ENCODE results near the gene UBR4. TPM values are rescaled to one million over a fixed set of nuclear protein-coding genes. Genes with fewer than 3 reads are reported as not detected.

UBR4 gene
- total RNA-seq, 2 experiments from 2014 or later, result 117 to 125 TPM

DNA sequence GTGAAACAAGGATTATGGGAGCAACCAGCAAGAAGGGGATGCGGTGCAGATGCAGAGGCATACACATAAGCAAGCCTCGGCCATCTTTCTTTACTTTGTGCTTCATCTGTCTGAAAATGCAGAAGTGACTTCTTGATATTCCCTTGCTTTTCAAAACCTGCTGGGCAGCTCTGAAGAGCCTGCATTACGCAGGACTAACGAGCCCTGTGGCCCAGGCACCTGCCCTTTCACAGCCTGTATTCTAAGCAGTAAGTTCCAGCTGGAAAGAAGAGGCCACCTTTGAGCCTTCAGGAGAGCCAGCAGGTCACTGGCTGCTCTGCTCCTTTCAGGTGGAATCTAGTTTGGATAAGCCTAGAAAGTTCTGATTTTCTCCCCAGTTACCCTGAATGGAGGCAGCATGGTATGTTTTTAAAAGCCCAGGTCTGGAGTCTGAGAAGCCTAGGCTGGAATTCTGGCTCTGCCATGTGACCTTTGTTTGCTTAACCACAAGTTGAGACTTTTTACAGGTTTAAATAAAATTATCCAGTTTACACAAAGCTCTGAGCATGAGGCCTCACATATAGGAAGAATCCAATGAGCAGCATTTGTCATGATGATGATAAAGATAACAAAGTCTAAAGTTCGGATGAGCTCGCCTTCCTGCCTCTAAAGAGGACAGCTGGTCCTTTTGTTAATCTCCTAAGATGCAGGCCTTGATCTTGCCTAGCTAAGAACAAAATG, 122.9 kb downstream of the UBR4 start:
- DNase-seq, result no peak
- no peak for ATAC-seq
- Mint-ChIP-seq H3K27ac (no peak overlapping the region), H3K36me3 (ENCODE audit: low read depth) (peaks cover 62% of the 10 kb centered on the region), H3K27me3 (ENCODE audit: low read depth) (no peaks in the 10 kb centered on the region), H3K4me3 (no peak overlapping the region), H3K9me3 (ENCODE audit: insufficient read depth) (no peaks in the 10 kb centered on the region), H3K4me1 (ENCODE audit: low read depth) (peaks cover 20% of the 10 kb centered on the region)
- CTCF ChIA-PET, result interaction anchor here (1.1 to 3.8 kb wide), 5 partner anchors 11 to 203 kb away, joined by 3 to 23 read pairs (median 9); no protein-coding TSS in a partner anchor
- POLR2A ChIA-PET, result interaction anchor here (1.1 kb wide), 1 partner anchor 124 kb away, joined by 3 read pairs; no protein-coding TSS in a partner anchor

DNA sequence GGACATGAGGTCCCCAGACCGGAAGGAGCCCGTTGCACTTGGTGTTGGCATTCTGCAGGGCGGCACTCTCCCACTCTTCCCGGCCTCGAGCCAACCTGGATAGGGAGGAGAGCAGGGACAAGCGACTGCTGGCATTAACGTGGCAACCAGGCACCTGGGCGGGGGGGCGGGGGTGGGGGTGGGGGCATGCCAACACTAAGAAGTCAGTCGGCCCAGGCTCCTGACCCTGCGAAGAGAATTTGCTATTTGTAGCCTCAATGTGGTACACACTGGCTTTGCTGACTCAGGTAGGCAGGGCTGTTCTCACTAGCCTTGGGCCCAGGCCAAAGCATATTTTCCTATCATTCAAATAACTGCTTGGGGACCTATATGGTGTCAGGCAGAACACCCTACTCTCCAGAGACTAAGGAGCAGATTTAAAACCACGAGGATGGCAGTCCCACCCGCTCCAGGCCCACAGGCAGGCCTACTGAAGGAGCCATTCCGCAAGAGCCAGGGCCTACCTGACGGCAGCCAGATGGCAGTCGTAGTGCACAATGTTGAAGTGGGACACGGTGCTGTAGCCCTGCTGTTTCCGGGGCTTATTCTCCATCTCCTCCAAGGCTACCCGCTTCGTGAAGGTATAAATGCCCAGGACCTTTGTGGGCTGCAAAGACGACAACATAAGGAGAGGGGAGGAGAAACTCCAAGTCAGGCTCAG, 123.7 kb downstream of the UBR4 start:
- no peak for ATAC-seq
- H3K36me3 Mint-ChIP-seq (ENCODE audit: low read depth), result peaks cover 64% of the 10 kb centered on the region
- no peaks in the 10 kb centered on the region for H3K9me3 Mint-ChIP-seq (ENCODE audit: insufficient read depth)
- DNase-seq, result no peak
- peaks cover 20% of the 10 kb centered on the region for H3K4me1 Mint-ChIP-seq (ENCODE audit: low read depth)
- POLR2A ChIA-PET, result no interaction called here
- CTCF ChIA-PET, result interaction anchor here (2.4 kb wide), 1 partner anchor 179 kb away, joined by 9 read pairs; no protein-coding TSS in a partner anchor
- H3K27me3 Mint-ChIP-seq (ENCODE audit: low read depth), result no peaks in the 10 kb centered on the region
- no peak overlapping the region for H3K27ac Mint-ChIP-seq
- H3K4me3 Mint-ChIP-seq, result no peak overlapping the region

DNA sequence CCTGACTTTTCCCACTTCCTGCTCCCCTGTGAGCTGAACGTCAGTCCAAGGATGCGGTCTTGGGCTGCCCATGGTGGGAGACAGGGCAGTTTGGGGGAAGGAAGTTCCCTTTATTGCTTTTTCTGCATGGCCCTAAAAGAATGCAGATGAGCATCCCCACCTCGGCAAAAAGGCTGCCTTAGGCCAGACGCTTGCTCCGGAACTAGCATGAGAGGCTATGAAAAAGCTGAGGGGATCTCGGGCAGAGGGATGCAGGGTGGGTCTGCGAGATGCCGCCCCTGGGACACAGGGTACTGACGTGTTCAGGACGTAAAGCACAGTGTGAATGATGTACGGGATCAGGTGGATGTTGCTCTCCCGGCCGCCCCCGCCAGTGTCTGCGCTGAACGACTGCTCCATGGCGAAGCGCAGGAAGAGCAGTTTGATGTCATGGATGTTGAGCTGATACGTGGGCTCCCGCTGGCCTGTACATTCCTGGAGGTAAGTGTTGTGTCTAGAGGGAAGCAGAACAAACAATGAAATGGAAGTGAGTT, 125.8 kb downstream of the UBR4 start:
- no peaks in the 10 kb centered on the region for H3K27me3 Mint-ChIP-seq (ENCODE audit: low read depth)
- H3K27ac Mint-ChIP-seq, result no peak overlapping the region
- DNase-seq (no peak), ATAC-seq (no peak)
- no peak overlapping the region for H3K4me3 Mint-ChIP-seq
- H3K4me1 Mint-ChIP-seq (ENCODE audit: low read depth), result peaks cover 18% of the 10 kb centered on the region
- no peaks in the 10 kb centered on the region for H3K9me3 Mint-ChIP-seq (ENCODE audit: insufficient read depth)
- POLR2A ChIA-PET, result no interaction called here
- peaks cover 65% of the 10 kb centered on the region for H3K36me3 Mint-ChIP-seq (ENCODE audit: low read depth)
- CTCF ChIA-PET, result interaction anchor here (1.0 kb wide), 2 partner anchors 29 to 200 kb away, joined by 3 read pairs; no protein-coding TSS in a partner anchor

DNA sequence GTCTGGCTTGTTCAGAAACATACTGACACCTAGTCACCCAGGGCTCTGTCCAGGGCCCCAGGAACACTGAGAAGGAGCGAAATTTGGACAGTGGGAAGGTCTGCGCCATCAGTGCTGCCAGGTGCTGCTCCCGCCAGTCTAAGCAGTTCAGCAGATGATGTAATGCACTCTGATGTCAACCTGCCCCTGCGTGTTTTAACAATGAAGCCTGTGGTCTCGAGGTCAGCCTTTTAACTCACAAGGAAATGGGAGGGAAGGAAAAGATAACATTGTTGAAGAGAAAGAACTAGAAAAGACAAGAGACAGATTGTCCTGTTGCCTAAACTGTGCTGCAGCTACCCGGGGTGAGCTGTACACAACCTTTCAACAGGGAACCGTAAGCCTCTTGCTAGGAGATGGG, 127.0 kb downstream of the UBR4 start:
- ChIA-PET POLR2A (no interaction called here), CTCF (no interaction called here)
- DNase-seq (no peak), ATAC-seq (no peak)
- Mint-ChIP-seq H3K36me3 (ENCODE audit: low read depth) (peaks cover 61% of the 10 kb centered on the region), H3K9me3 (ENCODE audit: insufficient read depth) (no peaks in the 10 kb centered on the region), H3K27me3 (ENCODE audit: low read depth) (no peaks in the 10 kb centered on the region), H3K4me3 (no peak overlapping the region), H3K27ac (peak overlapping the region; percentile 22), H3K4me1 (ENCODE audit: low read depth) (peaks cover 18% of the 10 kb centered on the region)

DNA sequence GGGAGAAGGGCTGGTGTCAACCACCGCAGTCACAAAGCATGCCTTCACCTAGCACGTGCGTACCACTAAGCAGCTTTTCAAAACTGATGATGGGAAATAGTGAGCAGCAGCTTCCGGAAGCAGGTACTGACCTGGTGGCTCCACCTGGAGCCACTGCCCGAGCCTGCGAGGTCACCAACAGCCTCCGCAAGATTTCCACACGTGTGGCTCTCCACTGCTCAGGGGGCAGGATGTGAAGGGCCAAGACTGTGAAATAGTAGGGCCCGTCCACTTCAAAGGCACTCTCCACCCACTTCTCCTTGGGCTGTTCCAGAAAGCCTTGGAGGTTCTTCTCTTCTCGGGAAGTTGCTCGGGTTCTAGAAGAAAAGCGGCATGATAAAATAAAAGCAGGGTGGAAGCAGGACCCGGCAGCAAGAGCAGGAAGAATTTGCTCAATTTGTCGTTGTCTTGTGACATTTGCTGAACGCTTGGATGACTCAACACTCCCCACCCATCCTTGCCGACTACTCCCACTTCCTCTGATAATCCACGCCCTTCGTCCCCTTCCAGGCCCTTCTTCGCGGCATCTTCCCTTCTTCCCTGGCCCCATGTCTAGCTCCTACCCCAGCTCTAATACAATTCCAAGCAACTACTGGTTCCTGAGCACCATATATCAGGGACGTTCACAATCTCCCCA, 128.7 kb downstream of the UBR4 start:
- peaks cover 18% of the 10 kb centered on the region for H3K4me1 Mint-ChIP-seq (ENCODE audit: low read depth)
- DNase-seq, result no peak
- H3K36me3 Mint-ChIP-seq (ENCODE audit: low read depth), result peaks cover 73% of the 10 kb centered on the region
- no peaks in the 10 kb centered on the region for H3K9me3 Mint-ChIP-seq (ENCODE audit: insufficient read depth)
- ChIA-PET POLR2A (no interaction called here), CTCF (interaction anchor here (1.6 kb wide), 1 partner anchor 197 kb away, joined by 6 read pairs; no protein-coding TSS in a partner anchor)
- ATAC-seq, result no peak
- no peak overlapping the region for H3K4me3 Mint-ChIP-seq
- H3K27ac Mint-ChIP-seq, result no peak overlapping the region
- no peaks in the 10 kb centered on the region for H3K27me3 Mint-ChIP-seq (ENCODE audit: low read depth)

DNA sequence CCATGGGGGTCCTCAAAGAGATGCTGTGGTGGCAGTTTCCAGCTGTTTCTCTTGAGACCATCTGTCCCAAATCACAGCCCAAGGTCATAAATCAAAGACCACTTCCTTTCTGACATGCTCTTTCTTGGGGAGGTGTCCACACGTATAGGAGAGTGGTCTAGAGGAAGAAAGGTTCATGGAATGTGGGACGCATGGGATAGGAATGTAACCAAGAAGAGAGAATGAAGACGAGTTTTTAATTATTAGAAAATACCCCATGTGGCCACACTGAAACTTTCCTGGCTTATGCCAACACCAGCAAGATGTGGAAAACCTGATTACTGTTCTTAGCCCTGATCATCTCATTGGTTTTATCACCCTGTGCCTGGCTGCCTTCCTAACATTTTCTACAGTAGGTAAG, 129.3 kb downstream of the UBR4 start:
- no peaks in the 10 kb centered on the region for H3K27me3 Mint-ChIP-seq (ENCODE audit: low read depth)
- H3K9me3 Mint-ChIP-seq (ENCODE audit: insufficient read depth), result no peaks in the 10 kb centered on the region
- ChIA-PET POLR2A (no interaction called here), CTCF (interaction anchor here (0.7 to 2.3 kb wide), 3 partner anchors 9 to 196 kb away, joined by 3 to 8 read pairs (median 6); no protein-coding TSS in a partner anchor)
- DNase-seq, result no peak
- no peak overlapping the region for H3K4me3 Mint-ChIP-seq
- peaks cover 76% of the 10 kb centered on the region for H3K36me3 Mint-ChIP-seq (ENCODE audit: low read depth)
- ATAC-seq, result no peak
- peaks cover 20% of the 10 kb centered on the region for H3K4me1 Mint-ChIP-seq (ENCODE audit: low read depth)
- H3K27ac Mint-ChIP-seq, result no peak overlapping the region

DNA sequence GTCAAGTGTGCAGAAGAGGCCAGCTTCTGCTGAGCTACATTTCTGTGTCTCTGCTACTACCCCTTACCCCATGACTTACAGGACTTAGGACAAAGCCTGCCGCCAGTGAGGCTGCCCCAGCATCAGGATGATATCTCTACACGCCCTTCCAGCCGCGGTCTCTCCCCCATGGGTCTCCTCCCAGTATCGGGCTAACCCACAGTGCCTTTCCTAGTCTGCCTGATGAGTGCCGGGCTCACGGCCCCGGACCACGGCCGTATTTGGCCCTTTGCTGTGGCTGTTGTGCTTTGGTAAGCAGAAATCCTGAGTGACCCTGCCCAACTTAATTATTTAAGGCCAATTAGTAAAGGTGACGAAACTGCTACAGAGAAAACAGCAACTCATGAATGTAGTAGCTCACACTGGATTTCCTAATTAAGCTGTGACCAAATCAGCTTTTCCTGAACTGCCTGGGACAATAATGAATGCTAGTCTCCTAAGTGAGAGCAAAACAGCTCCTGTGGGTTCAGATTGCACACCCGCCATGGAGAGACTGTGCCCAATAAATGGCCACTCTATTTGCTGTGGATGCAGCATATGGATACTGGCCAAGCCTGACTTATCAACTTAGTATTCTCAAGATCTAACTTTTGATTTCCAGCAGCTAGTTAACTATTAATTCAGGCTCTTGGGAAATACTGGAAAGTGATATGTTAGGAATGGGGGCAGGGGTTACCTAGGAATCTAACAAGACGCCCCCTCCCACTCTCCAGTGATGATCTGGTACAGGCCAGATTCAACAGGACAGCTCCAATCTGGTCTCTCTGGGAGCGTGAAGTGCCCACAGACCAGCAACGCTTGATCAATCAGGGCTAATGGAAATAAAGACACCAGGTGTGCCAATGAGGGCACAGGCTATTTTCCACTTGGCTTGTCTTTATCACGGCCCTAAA, 130.3 kb downstream of the UBR4 start:
- CTCF ChIA-PET, result interaction anchor here (0.7 to 2.3 kb wide), 4 partner anchors 10 to 196 kb away, joined by 3 to 8 read pairs (median 4); no protein-coding TSS in a partner anchor
- POLR2A ChIA-PET, result interaction anchor here (0.6 kb wide), 1 partner anchor 10 kb away, joined by 3 read pairs; no protein-coding TSS in a partner anchor
- DNase-seq (no peak), ATAC-seq (no peak)
- Mint-ChIP-seq H3K27me3 (ENCODE audit: low read depth) (no peaks in the 10 kb centered on the region), H3K4me1 (ENCODE audit: low read depth) (peaks cover 29% of the 10 kb centered on the region), H3K27ac (no peak overlapping the region), H3K9me3 (ENCODE audit: insufficient read depth) (no peaks in the 10 kb centered on the region), H3K36me3 (ENCODE audit: low read depth) (peaks cover 79% of the 10 kb centered on the region), H3K4me3 (no peak overlapping the region)

DNA sequence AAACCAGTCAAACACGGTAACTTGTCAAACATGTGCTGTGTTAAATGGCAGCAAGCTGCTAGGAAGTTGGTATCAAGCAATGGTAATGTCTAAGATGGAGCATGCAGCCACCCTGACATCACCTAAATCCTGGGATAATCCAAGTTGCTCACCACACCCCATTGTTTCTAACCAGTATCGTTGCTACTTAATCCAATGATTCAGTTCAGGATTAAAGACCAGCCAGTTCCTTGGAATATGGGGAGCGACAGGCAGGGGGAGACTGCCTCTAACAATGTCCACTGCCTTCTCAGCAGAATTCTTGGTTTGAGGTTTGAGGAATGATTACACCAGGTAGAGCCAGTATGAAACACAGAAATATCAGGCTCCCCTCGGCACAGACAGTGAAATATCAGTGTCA, 131.5 kb downstream of the UBR4 start:
- CTCF ChIA-PET, result interaction anchor here (1.2 to 2.3 kb wide), 4 partner anchors 11 to 171 kb away, joined by 3 to 8 read pairs (median 5); no protein-coding TSS in a partner anchor
- POLR2A ChIA-PET, result no interaction called here
- peaks cover 79% of the 10 kb centered on the region for H3K36me3 Mint-ChIP-seq (ENCODE audit: low read depth)

DNA sequence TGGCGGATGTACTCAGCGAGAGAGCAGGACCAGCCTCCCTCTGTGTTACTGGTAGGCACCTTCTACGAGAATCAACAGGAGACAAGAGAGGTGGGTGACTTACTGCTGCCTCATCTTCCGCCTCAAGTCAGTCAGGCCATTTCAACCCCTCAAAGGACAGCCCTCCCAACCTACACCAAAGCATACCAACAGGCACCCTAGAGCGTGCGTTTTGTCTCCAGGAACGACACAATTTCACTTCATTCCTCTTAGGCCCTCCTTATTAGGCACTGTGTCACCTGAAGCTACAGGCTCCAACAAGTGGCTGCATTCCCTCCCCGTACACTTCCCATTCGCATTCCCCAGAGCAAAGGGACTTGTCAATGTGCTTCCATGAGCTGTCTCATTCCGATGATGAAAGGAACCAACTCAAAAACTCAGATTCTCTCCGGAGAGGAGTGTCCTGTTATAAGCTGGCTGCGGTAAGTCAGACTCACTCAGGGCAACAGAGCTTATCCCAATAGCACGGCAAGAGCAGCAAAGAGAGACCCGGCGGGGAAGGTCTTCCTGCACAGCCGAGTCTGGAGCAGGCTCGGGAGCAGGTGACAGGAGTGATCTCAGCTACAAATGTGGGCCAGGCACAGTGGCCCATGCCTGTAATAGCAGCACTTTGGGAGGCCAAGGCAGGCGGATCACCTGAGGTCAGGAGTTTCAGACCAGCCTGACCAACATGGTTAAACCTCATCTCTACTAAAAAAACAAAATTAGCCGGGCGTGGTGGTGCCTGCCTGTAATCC, 133.0 kb downstream of the UBR4 start:
- POLR2A ChIA-PET, result no interaction called here
- Mint-ChIP-seq H3K9me3 (ENCODE audit: insufficient read depth) (no peaks in the 10 kb centered on the region), H3K4me1 (ENCODE audit: low read depth) (peaks cover 34% of the 10 kb centered on the region), H3K27me3 (ENCODE audit: low read depth) (no peaks in the 10 kb centered on the region), H3K27ac (no peak overlapping the region), H3K36me3 (ENCODE audit: low read depth) (peaks cover 78% of the 10 kb centered on the region), H3K4me3 (no peak overlapping the region)
- ATAC-seq (no peak), DNase-seq (no peak)
- CTCF ChIA-PET, result interaction anchor here (1.1 to 2.9 kb wide), 7 partner anchors 18 to 193 kb away, joined by 3 to 15 read pairs (median 4); no protein-coding TSS in a partner anchor

More for the DNA sequence above, 131.5 kb downstream of the UBR4 start:
- Mint-ChIP-seq H3K27me3 (ENCODE audit: low read depth) (no peaks in the 10 kb centered on the region), H3K4me1 (ENCODE audit: low read depth) (peaks cover 31% of the 10 kb centered on the region), H3K4me3 (no peak overlapping the region), H3K9me3 (ENCODE audit: insufficient read depth) (no peaks in the 10 kb centered on the region), H3K27ac (no peak overlapping the region)
- ATAC-seq, result no peak
- no peak for DNase-seq

Measured in activated CD8-positive, alpha-beta T cell treated with anti-CD3 and anti-CD28 coated beads, Interleukin-2, amount 10 ng/mL, durations not matched to agents 7 days and 5 days (primary cell).